Measurements from ENCODE around the gene CLDN19. TPM values are rescaled to one million over a fixed set of nuclear protein-coding genes. Genes with fewer than 3 reads are reported as not detected.

CLDN19 gene
- total RNA-seq, 1 donor from 2014 or later: 7.8 TPM

DNA sequence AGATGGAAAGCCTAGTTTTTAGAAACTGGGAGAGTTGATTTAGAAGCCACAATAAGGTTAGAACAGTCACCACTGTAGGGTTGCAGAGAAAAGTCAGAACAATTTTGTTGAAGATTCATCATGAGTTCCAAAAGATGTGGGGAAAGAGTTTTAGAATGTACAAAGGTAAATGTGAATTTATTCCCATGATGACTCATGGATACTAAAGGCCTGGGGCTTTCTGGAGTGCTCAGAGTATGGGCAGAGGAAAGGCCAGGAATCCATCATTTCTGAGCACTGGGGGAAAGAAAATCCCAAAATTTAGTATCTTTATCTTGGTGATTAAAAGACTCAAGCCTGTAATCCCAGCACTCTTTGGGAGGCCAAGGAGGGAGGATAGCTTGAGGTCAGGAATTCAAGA is 40.0 kb downstream of the CLDN19 start:
- DNase-seq (ENCODE audit: low spot score, unreplicated experiment): no peak
- peaks cover 68% of the 10 kb centered on the region for H3K36me3 Mint-ChIP-seq (ENCODE audit: insufficient read depth)

DNA sequence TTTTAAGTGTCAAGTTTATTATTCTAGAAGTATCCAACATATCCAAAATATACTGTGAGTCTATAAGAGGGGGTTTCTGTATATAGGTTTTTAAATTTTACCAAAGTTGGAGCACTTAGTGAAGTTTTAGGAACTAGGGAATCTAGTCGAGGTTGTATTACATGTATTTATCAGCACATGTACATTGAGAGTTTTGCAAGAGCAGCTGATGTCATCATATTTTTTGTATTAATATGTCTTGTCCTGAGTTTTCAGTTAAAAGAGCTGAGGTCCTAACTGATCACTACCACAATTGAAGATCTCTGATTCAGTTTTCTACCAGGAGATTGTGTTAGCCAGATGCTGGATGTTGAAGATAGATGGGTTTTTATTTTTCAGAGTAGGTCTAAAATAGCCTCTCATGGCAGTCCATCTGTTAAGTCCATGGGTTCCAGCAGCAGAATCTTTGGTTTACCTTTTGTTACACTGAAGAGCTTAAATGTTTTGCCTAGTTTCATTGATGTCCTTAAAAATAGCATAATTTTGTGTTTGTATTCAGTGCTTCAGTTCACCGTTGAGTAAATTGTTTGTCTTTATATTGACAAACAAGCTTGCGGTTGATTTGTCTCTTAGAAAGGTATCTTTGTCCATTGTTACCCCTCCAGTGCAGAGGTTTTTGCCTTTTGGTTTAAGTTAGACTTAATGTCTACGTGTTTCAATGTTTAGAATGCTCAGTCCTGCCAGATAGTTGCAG is 41.8 kb downstream of the CLDN19 start:
- no peak overlapping the region for H3K4me3 Mint-ChIP-seq (ENCODE audit: low read depth)
- H3K27ac Mint-ChIP-seq: peak overlapping the region; percentile 7
- no peaks in the 10 kb centered on the region for H3K9me3 Mint-ChIP-seq (ENCODE audit: low read depth)
- no peak for DNase-seq (ENCODE audit: low spot score, unreplicated experiment)
- TF ChIP-seq, protein P1, sequence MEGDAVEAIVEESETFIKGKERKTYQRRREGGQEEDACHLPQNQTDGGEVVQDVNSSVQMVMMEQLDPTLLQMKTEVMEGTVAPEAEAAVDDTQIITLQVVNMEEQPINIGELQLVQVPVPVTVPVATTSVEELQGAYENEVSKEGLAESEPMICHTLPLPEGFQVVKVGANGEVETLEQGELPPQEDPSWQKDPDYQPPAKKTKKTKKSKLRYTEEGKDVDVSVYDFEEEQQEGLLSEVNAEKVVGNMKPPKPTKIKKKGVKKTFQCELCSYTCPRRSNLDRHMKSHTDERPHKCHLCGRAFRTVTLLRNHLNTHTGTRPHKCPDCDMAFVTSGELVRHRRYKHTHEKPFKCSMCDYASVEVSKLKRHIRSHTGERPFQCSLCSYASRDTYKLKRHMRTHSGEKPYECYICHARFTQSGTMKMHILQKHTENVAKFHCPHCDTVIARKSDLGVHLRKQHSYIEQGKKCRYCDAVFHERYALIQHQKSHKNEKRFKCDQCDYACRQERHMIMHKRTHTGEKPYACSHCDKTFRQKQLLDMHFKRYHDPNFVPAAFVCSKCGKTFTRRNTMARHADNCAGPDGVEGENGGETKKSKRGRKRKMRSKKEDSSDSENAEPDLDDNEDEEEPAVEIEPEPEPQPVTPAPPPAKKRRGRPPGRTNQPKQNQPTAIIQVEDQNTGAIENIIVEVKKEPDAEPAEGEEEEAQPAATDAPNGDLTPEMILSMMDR (IDR thresholded peaks at IDR 0.05; ENCODE audit: unreplicated experiment): no peak
- no peaks in the 10 kb centered on the region for H3K27me3 Mint-ChIP-seq
- H3K4me1 Mint-ChIP-seq (ENCODE audit: low read depth): peaks cover 19% of the 10 kb centered on the region
- peaks cover 62% of the 10 kb centered on the region for H3K36me3 Mint-ChIP-seq (ENCODE audit: insufficient read depth)

More for the DNA sequence above, 40.0 kb downstream of the CLDN19 start:
- Mint-ChIP-seq H3K4me3 (ENCODE audit: low read depth) (no peak overlapping the region), H3K4me1 (ENCODE audit: low read depth) (peaks cover 3% of the 10 kb centered on the region), H3K27ac (no peak overlapping the region), H3K27me3 (no peaks in the 10 kb centered on the region), H3K9me3 (ENCODE audit: low read depth) (no peaks in the 10 kb centered on the region)
- TF ChIP-seq, protein P1 (IDR thresholded peaks at IDR 0.05; ENCODE audit: unreplicated experiment): no peak

DNA sequence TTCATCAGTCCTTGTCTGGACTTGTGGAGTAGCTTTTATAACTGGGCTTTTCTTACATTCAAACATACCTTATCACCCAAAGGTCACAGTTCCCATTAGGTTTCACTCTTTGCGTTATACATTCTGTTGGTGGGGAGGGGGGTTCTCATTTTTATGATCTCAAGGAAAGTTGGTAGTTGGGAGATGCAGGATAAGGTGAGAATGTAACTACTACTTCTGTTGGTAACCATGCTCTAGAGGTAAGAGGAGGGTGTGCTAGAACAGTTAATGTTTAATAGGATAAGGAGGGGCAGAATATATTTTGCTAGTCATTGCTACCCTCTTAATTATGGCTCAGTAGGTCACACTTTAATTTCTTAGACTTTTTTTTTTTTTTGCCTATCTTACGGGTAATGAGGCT is 47.1 kb downstream of the CLDN19 start:
- Mint-ChIP-seq H3K4me3 (ENCODE audit: low read depth) (peak overlapping the region; percentile 54), H3K36me3 (ENCODE audit: insufficient read depth) (peaks cover 29% of the 10 kb centered on the region), H3K27me3 (no peaks in the 10 kb centered on the region), H3K4me1 (ENCODE audit: low read depth) (peaks cover 64% of the 10 kb centered on the region), H3K27ac (peak overlapping the region; percentile 99), H3K9me3 (ENCODE audit: low read depth) (no peaks in the 10 kb centered on the region)
- TF ChIP-seq, protein P1 (IDR thresholded peaks at IDR 0.05; ENCODE audit: unreplicated experiment): no peak
- no peak for DNase-seq (ENCODE audit: low spot score, unreplicated experiment)

DNA sequence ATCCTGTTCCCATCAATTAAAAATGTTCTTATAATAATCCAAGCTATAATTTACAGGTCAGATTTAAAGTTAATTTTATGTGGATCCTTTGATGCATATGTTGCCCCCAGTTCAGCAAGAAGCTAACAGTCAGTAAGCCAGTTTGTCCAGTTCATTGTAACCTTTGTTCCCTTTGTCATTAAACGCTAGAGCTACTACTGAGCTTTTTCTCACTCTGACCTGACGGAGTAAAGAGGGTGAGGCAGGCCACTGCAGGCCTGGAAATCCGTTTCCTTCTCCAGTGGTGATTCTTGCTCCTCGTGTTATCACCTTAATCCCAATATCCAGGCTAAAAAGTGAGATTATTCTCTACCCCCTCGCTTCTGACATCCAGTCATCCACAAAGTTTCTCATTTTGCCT is 47.6 kb downstream of the CLDN19 start:
- Mint-ChIP-seq H3K4me1 (ENCODE audit: low read depth) (peaks cover 68% of the 10 kb centered on the region), H3K4me3 (ENCODE audit: low read depth) (peak overlapping the region; percentile 54), H3K27me3 (no peaks in the 10 kb centered on the region), H3K36me3 (ENCODE audit: insufficient read depth) (peaks cover 28% of the 10 kb centered on the region), H3K9me3 (ENCODE audit: low read depth) (no peaks in the 10 kb centered on the region), H3K27ac (peak overlapping the region; percentile 99)
- DNase-seq (ENCODE audit: low spot score, unreplicated experiment): no peak
- TF ChIP-seq, protein P1 (IDR thresholded peaks at IDR 0.05; ENCODE audit: unreplicated experiment): no peak

DNA sequence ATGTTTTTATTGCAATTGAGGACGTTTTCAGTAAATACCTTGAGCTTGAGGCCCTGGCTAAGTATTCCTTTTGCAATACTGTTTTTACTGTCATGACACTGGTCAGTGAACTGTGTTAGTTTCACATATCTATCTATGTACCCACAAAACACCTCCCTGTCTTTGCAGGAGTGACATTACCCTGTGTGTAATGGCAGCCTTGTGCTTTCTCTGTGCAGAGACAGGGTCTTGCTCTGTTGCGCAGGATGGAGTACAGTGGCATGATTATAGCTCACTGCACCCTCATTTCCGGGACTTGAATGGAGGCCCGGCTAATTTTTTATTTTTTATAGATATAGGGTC is 48.9 kb downstream of the CLDN19 start:
- Mint-ChIP-seq H3K4me1 (ENCODE audit: low read depth) (peaks cover 77% of the 10 kb centered on the region), H3K9me3 (ENCODE audit: low read depth) (no peaks in the 10 kb centered on the region), H3K4me3 (ENCODE audit: low read depth) (no peak overlapping the region), H3K27ac (peak overlapping the region; percentile 91), H3K36me3 (ENCODE audit: insufficient read depth) (peaks cover 22% of the 10 kb centered on the region), H3K27me3 (no peaks in the 10 kb centered on the region)
- TF ChIP-seq, protein P1 (IDR thresholded peaks at IDR 0.05; ENCODE audit: unreplicated experiment): no peak
- DNase-seq (ENCODE audit: low spot score, unreplicated experiment): no peak
